Mesenchymal stem cell (in vitro differentiated cells and primary cell): Measurements from ENCODE around the gene FAM151B.

ENCODE experiments used
- DNase-seq: peaks from one replicate; pipeline ENCODE4 v3.0.0-alpha.2; 2013
- H2AFZ ChIP-seq: one replicate; pipeline ENCODE4 v1.6.1; 2013; ENCODE audit warnings: low read depth, mild to moderate bottlenecking, control low read depth, inconsistent platforms, low read length, moderate library complexity
- H2AK5ac ChIP-seq: 2 replicates; pipeline ENCODE4 v1.6.1; 2013; ENCODE audit warnings: low read length, moderate library complexity, mild to moderate bottlenecking, inconsistent platforms; ENCODE audit not compliant: severe bottlenecking
- H2BK120ac ChIP-seq: one replicate; pipeline ENCODE4 v1.6.1; 2013; ENCODE audit warnings: low read depth, mild to moderate bottlenecking, inconsistent platforms, low read length, moderate library complexity
- H2BK12ac ChIP-seq, 2 experiments: one replicate each; pipeline ENCODE4 v1.6.1; 2013; ENCODE audit warnings: inconsistent platforms in 2 of 2, low read length in 2 of 2, mild to moderate bottlenecking in 2 of 2, moderate library complexity in 2 of 2, control low read depth in 1 of 2
- H2BK15ac ChIP-seq: one replicate; pipeline ENCODE4 v1.6.1; 2013; ENCODE audit warnings: mild to moderate bottlenecking, low read depth, inconsistent platforms; ENCODE audit not compliant: poor library complexity, severe bottlenecking
- H2BK5ac ChIP-seq: 2 replicates; pipeline ENCODE4 v1.6.1; 2013; ENCODE audit warnings: low read depth, mild to moderate bottlenecking, low read length, control low read depth, inconsistent platforms; ENCODE audit not compliant: poor library complexity, severe bottlenecking
- H3K14ac ChIP-seq, 2 experiments: one replicate each; pipeline ENCODE4 v1.6.1; 2013; ENCODE audit warnings: inconsistent platforms in 2 of 2, low read length in 2 of 2, control low read depth in 1 of 2, mild to moderate bottlenecking in 1 of 2, moderate library complexity in 1 of 2
- H3K18ac ChIP-seq, 2 experiments: one replicate each; pipeline ENCODE4 v1.6.1; 2013; ENCODE audit warnings: inconsistent platforms in 2 of 2, low read length in 2 of 2, control low read depth in 1 of 2, low read depth in 1 of 2, mild to moderate bottlenecking in 1 of 2
- H3K23ac ChIP-seq, 2 experiments: one replicate each; pipeline ENCODE4 v1.6.1; 2013; ENCODE audit warnings: inconsistent platforms in 2 of 2, low read length in 2 of 2, mild to moderate bottlenecking in 2 of 2, moderate library complexity in 2 of 2, control low read depth in 1 of 2
- H3K27ac ChIP-seq: 2 replicates; pipeline ENCODE4 v1.5.1; 2013; ENCODE audit warnings: mild to moderate bottlenecking, moderate library complexity, low read length, control low read depth, inconsistent platforms; ENCODE audit not compliant: poor library complexity, severe bottlenecking
- H3K27me3 ChIP-seq, 2 experiments: 2 replicates each; pipeline versions ENCODE4 v1.6.1 to v1.7.0; 2013; ENCODE audit warnings: low read length in 2 of 2, mild to moderate bottlenecking in 2 of 2, moderate library complexity in 2 of 2, control low read depth in 1 of 2, inconsistent platforms in 1 of 2; ENCODE audit not compliant: control insufficient read depth in 1 of 2, insufficient read depth in 1 of 2
- H3K36me3 ChIP-seq, 2 experiments: 2 replicates each; pipeline versions ENCODE4 v1.6.1 to v1.7.0; 2013; ENCODE audit warnings: low read length in 2 of 2, control low read depth in 1 of 2, inconsistent platforms in 1 of 2, low read depth in 1 of 2, mild to moderate bottlenecking in 1 of 2; ENCODE audit not compliant: insufficient read depth in 2 of 2, control insufficient read depth in 1 of 2
- H3K4ac ChIP-seq, 2 experiments: one replicate each; pipeline ENCODE4 v1.6.1; 2013; ENCODE audit warnings: inconsistent platforms in 2 of 2, low read length in 2 of 2, mild to moderate bottlenecking in 2 of 2, moderate library complexity in 2 of 2, control low read depth in 1 of 2, low read depth in 1 of 2
- H3K4me1 ChIP-seq: 2 replicates; pipeline ENCODE4 v1.6.1; 2013; ENCODE audit warnings: low read depth, low read length, control low read depth; ENCODE audit not compliant: control insufficient read depth, insufficient read depth
- H3K4me2 ChIP-seq: 2 replicates; pipeline ENCODE4 v1.6.1; 2013; ENCODE audit warnings: low read length, mild to moderate bottlenecking, inconsistent platforms; ENCODE audit not compliant: poor library complexity, severe bottlenecking
- H3K4me3 ChIP-seq, 2 experiments: 2 replicates each; pipeline versions ENCODE4 v1.5.1 to v1.7.0; 2013; ENCODE audit warnings: low read length in 2 of 2, mild to moderate bottlenecking in 2 of 2, control low read depth in 1 of 2, low read depth in 1 of 2; ENCODE audit not compliant: insufficient read depth in 1 of 2
- H3K79me1 ChIP-seq: replicated peaks from 2 replicates; pipeline ENCODE4 v1.6.1; 2013; ENCODE audit warnings: mild to moderate bottlenecking, control low read depth, low read length, inconsistent platforms; ENCODE audit not compliant: poor library complexity, severe bottlenecking
- H3K9ac ChIP-seq: 2 replicates; pipeline ENCODE4 v1.7.0; 2013; ENCODE audit warnings: mild to moderate bottlenecking, low read length, moderate library complexity
- H3K9me3 ChIP-seq: 2 replicates; pipeline ENCODE4 v1.7.0; 2013; ENCODE audit warnings: mild to moderate bottlenecking, low read length; ENCODE audit not compliant: control insufficient read depth
- H4K8ac ChIP-seq: one replicate; pipeline ENCODE4 v1.6.1; 2013; ENCODE audit warnings: inconsistent platforms, mild to moderate bottlenecking, low read length, moderate library complexity
- H4K91ac ChIP-seq: one replicate; pipeline ENCODE4 v1.6.1; 2013; ENCODE audit warnings: mild to moderate bottlenecking, low read length, inconsistent platforms
- WGBS: methylation state at CpG from one replicate; pipeline ENCODE4 v1.1.7; 2013; ENCODE audit warnings: mixed read lengths; 5-methylcytosine and 5-hydroxymethylcytosine counted together

The FAM151B gene

GRCh38 chr5:80481019-80481893, 6.6 kb upstream of the FAM151B start:
- Histone ChIP-seq H2BK12ac (no peak overlapping the region), H3K9ac (no peak overlapping the region), H3K18ac (no peak overlapping the region), H2AFZ (no peak overlapping the region), H2AK5ac (no peak overlapping the region), H2BK5ac (no peak overlapping the region), H3K4ac (no peak overlapping the region), H3K4me1 (peaks cover 2% of the 10 kb centered on the region), H3K9me3 (peaks cover 29% of the 10 kb centered on the region), H2BK120ac (no peak overlapping the region), H3K79me1 (no peaks in the 10 kb centered on the region), H3K23ac (no peak overlapping the region), H3K27me3 (no peaks in the 10 kb centered on the region), H4K91ac (no peak overlapping the region), H3K4me2 (no peak overlapping the region), H2BK15ac (no peak overlapping the region), H3K36me3 (peaks cover 3 to 48% of the 10 kb centered on the region in 2 experiments), H4K8ac (no peak overlapping the region), H3K4me3 (no peak overlapping the region), H3K27ac (no peak overlapping the region), H3K14ac (peak overlapping the region in 1 of 2 experiments; percentile 28)
- DNase-seq, result peak; percentile 64
- 93% methylated on average over 3 of the region's 3 CpGs for WGBS

- peaks cover 3 to 42% of the 10 kb centered on the region in 2 experiments for H3K36me3 ChIP-seq
- 74% methylated on average over 4 of the region's 4 CpGs for WGBS
- no peak overlapping the region for H3K4ac ChIP-seq
- no peak overlapping the region for H2BK15ac ChIP-seq
- no peak overlapping the region for H2AK5ac ChIP-seq
- H3K18ac ChIP-seq, result no peak overlapping the region
- DNase-seq, result no peak
- H3K9me3 ChIP-seq, result peaks cover 29% of the 10 kb centered on the region
- H3K27ac ChIP-seq, result no peak overlapping the region
- H4K8ac ChIP-seq, result no peak overlapping the region
- H3K14ac ChIP-seq, result no peak overlapping the region
- no peak overlapping the region for H2BK5ac ChIP-seq
- H2BK12ac ChIP-seq, result no peak overlapping the region
- no peak overlapping the region for H3K4me2 ChIP-seq
- no peak overlapping the region for H4K91ac ChIP-seq
- H2BK120ac ChIP-seq, result no peak overlapping the region
- no peak overlapping the region for H3K9ac ChIP-seq
- H2AFZ ChIP-seq, result no peak overlapping the region
- peaks cover 4% of the 10 kb centered on the region for H3K4me1 ChIP-seq
- H3K79me1 ChIP-seq, result no peaks in the 10 kb centered on the region
- H3K27me3 ChIP-seq, result no peaks in the 10 kb centered on the region
- H3K4me3 ChIP-seq, result no peak overlapping the region
- H3K23ac ChIP-seq, result no peak overlapping the region
Measured at GRCh38 chr5:80482578-80482977, 5.3 kb upstream of the FAM151B start.

GRCh38 chr5:80483636-80484232, 4.2 kb upstream of the FAM151B start:
- H2BK12ac ChIP-seq, result no peak overlapping the region
- no peak overlapping the region for H4K8ac ChIP-seq
- H3K4ac ChIP-seq, result no peak overlapping the region
- H3K14ac ChIP-seq, result no peak overlapping the region
- no peak overlapping the region for H2BK120ac ChIP-seq
- peaks cover 4% of the 10 kb centered on the region for H3K4me1 ChIP-seq
- H2BK15ac ChIP-seq, result no peak overlapping the region
- no peak overlapping the region for H2AK5ac ChIP-seq
- no peak overlapping the region for H3K18ac ChIP-seq
- H3K9ac ChIP-seq, result no peak overlapping the region
- no peaks in the 10 kb centered on the region for H3K79me1 ChIP-seq
- H3K27me3 ChIP-seq, result no peaks in the 10 kb centered on the region
- no peak overlapping the region for H3K4me3 ChIP-seq
- H2BK5ac ChIP-seq, result no peak overlapping the region
- H3K9me3 ChIP-seq, result peaks cover 29% of the 10 kb centered on the region
- H3K23ac ChIP-seq, result no peak overlapping the region
- no peak overlapping the region for H2AFZ ChIP-seq
- no peak overlapping the region for H4K91ac ChIP-seq
- 100% methylated on average over 2 of the region's 3 CpGs for WGBS
- H3K4me2 ChIP-seq, result no peak overlapping the region
- no peak for DNase-seq
- H3K27ac ChIP-seq, result no peak overlapping the region
- H3K36me3 ChIP-seq, result peaks cover 3 to 32% of the 10 kb centered on the region in 2 experiments

GRCh38 chr5:80487444-80487828, 464 bp upstream of the FAM151B start:
- Histone ChIP-seq H3K18ac (peak overlapping the region; percentile 24 to 79), H2AK5ac (no peak overlapping the region), H3K9ac (peak overlapping the region; percentile 87), H2AFZ (peak overlapping the region; percentile 66), H3K79me1 (no peaks in the 10 kb centered on the region), H3K14ac (no peak overlapping the region), H3K27ac (peak overlapping the region; percentile 59), H3K36me3 (peaks cover 0 to 9% of the 10 kb centered on the region in 2 experiments), H3K4me3 (peak overlapping the region; percentile 68 to 89), H3K27me3 (no peaks in the 10 kb centered on the region), H2BK15ac (no peak overlapping the region), H3K4me2 (peak overlapping the region; percentile 83), H3K23ac (no peak overlapping the region), H3K9me3 (peaks cover 13% of the 10 kb centered on the region), H2BK5ac (no peak overlapping the region), H2BK12ac (no peak overlapping the region), H4K8ac (peak overlapping the region; percentile 45), H2BK120ac (no peak overlapping the region), H4K91ac (no peak overlapping the region), H3K4me1 (peaks cover 4% of the 10 kb centered on the region), H3K4ac (no peak overlapping the region)
- 63% methylated on average over 18 of the region's 18 CpGs for WGBS
- no peak for DNase-seq
